HL-60 (cell line): Measurements from ENCODE around the gene PBX1.

Experiments used
- CTCF ChIP-seq: IDR thresholded peaks from one replicate; pipeline ENCODE4 v1.5.1; 2011; ENCODE audit warnings: low read length, control low read depth, inconsistent platforms; ENCODE audit not compliant: insufficient read depth
- SPI1 ChIP-seq: IDR thresholded peaks from 2 replicates; pipeline ENCODE4 v1.6.1; 2012; ENCODE audit warnings: low read depth, mild to moderate bottlenecking, borderline replicate concordance

DNA sequence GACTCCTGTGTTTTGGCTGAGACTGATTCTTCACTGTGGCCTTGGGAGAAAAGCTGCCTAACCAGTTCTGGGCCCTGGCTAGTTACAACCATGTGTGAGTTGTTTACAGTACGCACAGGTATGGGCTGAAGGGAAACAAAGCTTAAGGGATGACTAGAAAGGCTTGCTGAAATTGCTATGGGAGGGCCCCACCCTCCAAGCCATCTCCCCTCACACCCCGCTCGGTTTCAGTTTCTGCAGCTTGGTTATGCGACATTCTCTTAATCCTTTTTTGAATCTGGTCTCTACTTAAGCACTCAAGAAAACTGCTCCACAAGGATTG is 43.1 kb downstream of the PBX1 start:
- TF ChIP-seq CTCF (no peak), SPI1 (no peak)
